NCI-H345 treated with DMSO at 0.1 percent for 48 hours (cell line): ENCODE measurements around the gene CATSPERE.

ENCODE experiments used
- DNase-seq: peaks from one replicate; lab custom pipeline; 2025; ENCODE audit not compliant: unreplicated experiment; lab: John Stamatoyannopoulos, UW

CATSPERE gene, protein sequence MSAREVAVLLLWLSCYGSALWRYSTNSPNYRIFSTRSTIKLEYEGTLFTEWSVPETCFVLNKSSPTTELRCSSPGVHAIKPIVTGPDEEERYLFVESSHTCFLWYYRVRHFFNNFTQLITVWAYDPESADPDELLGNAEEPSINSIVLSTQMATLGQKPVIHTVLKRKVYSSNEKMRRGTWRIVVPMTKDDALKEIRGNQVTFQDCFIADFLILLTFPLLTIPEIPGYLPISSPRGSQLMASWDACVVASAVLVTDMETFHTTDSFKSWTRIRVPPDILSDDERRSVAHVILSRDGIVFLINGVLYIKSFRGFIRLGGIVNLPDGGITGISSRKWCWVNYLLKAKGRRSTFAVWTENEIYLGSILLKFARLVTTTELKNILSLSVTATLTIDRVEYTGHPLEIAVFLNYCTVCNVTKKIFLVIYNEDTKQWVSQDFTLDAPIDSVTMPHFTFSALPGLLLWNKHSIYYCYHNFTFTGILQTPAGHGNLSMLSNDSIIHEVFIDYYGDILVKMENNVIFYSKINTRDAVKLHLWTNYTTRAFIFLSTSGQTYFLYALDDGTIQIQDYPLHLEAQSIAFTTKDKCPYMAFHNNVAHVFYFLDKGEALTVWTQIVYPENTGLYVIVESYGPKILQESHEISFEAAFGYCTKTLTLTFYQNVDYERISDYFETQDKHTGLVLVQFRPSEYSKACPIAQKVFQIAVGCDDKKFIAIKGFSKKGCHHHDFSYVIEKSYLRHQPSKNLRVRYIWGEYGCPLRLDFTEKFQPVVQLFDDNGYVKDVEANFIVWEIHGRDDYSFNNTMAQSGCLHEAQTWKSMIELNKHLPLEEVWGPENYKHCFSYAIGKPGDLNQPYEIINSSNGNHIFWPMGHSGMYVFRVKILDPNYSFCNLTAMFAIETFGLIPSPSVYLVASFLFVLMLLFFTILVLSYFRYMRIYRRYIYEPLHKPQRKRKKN

DNA sequence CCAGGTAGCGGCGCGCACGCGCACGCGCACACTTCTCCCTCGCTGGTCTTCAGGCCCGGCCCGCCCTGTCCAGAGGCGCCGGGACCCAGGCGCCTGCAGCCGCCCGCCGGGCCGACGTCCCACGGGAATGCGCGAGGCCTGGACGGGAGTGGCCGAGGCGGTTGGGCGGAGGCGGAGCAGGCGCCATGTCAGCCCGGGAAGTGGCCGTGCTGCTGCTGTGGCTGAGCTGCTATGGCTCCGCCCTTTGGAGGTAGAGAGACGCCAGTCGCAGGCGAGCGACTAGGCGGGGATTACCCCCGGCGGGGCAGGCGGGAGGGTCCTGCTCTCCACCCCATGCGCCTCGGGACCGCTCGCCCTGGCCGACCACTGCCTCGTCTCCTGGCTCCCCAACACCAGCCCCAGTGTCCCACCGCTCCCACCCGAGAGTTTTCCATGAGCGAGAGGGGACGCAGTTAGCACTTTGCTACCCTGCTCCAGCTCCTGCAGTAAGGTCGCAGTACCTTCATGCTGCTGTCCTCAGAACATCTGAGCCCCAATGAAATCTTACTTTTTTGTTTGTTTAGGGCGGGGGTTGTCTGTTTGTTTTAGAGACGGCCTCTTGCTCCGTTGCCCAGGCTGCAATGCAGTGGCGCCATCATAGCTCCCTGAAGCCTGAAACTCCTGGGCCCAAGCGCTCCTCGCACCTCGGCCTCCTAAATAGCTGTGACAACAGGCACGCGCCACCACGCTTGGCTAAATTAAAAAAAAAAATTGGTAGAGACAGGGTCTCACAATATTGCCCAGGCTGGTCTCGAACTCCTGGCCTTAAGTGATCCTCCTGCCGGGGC lies at the start of gene CATSPERE:
Gene CATSPERE (plus strand): TSS at position 29 of the 827 bp plus-strand sequence. CDS start 157 bp downstream, at position 186.
- DNase-seq = peak; percentile 94

DNA sequence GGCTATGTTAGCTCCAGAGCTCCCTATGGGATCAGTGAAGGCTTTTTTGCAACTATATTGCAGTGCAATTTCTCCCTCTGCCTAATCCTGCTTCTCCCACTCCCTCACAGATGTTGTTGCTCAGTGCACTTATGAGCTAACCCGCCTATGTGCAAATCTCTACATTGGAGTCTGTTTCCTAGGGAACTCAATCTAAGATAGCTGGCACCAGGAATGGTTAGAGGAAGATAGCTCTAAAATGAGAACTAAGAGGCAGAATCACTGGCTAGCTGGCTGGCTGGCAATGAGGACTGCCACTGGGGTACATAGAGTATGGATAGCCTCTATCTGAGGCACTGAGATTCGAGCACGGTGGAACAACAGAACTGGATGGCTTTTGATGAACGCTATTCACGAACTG lies 48.9 kb upstream of the CATSPERE start:
- no peak for DNase-seq

DNA sequence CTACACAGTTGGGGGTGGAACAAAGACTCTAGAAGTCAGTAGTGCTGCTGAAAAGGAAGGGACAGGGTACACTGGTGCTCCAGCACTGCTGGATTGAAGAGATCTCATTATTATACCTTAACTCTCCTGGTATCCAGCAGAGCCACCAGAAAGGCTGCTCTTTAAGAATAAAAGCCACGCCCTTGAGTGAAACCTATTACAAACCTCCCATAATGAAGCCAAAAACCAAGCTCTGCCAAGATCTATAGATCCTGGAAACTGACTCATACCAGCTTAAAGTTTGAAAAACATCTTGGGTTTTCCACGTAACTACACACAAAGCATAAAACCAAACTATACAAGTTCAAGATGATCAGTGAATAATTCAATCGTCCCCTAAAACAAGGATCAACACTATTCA lies 47.3 kb upstream of the CATSPERE start:
- no peak for DNase-seq

DNA sequence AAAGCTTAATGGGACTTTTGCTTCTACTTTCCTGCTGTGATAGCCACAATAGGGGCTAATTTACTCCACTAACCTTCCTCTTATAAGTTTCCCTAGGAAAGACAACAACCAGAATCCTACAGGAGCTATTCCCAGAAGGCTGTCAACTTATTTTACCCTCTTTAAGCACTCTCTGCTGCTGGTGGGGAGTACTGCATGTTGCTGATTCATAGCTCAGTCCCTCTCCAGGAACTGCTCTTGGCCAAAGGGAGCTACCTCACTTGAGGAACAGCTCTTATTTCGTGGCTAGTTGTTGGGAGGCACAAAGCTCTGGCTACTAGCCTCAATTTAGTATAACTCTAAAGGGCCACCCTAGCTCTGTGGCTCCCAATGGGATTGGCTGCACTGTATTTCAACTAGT lies 46.5 kb upstream of the CATSPERE start:
- no peak for DNase-seq

DNA sequence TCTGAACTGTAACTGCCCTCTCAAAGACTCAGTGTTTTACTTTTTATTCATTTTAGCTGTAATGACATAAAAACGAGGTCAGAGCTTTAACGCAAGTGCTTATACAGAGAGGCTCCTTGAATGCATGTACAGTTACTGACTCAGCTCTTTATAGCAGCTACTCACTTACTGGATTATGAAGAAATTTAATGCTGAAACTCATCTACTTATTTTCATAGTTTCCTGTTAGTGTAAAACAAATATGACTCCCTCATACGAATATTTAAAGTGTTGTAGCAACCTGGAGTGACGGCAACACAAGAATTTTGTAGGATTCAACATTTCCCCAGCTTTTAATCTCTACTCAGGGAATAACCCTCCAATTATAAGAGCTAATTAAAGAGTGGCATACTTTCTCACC lies 42.0 kb upstream of the CATSPERE start:
- no peak for DNase-seq

DNA sequence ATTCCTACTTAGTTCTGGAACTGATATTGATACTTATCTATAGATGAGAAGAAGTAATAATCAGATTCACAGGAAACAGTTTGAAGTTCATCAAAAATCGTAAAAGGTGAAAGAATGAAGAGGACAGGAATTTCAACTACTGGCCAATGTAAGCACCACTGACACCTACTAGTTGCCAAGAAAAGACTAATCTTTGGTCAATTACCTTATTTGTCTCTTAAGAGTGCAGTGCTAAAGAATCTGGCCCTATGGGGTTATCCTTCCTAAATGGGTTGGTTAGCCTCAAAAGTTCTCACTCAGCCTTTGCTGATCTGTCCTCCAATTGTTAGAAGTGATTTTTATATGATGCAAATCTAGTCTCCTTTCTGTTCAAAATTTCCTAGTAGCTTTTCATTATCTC lies 38.9 kb upstream of the CATSPERE start:
- DNase-seq = no peak

DNA sequence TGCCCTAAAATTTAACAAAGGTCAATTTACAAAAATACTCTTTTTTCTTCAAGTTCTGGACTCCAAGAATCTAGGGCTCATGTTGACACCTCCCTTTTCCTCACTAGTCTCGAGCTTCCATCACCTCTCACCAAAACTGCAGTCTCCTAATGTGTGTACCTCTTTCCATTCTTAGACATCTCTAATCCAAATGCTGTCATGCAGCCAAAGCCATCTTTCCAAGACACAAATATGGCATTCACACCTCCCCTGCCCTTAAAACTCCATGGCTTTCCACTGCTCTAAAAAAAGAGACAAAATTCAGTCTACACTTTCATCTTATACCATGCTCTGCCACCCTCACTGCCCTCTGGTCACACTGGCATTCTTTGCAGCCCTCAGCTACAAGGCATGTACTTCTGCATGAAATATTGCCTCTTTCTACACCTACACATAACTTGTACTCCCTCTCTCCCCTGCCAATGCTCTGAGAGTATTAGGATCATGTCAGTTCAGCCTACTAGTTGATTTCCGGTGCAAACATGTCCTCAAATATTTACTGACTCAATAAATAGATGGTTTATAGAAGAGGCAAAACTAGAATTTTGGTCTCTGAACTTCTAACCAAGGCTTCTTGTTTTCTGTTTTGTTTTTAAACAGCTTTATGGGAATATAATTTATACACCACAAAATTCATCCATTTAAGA lies 36.3 kb upstream of the CATSPERE start:
- no peak for DNase-seq

DNA sequence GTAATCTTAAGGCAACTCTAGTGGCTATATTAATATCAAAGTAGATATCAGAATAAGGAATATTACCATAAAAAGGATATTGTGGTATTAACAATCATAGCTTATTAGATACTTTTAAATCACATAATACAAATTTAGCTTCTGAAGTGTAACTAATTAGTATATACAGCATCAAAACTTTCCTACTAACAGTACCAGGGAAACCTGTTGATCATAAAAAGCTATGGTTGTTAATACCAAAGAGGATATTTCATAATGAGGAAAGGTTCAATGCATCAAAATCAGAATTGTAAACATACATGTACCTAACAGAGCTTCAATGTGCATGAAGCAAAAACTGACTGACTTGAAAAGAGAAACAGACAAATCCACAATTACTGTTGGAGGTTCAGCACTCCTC lies 33.4 kb upstream of the CATSPERE start:
- DNase-seq = no peak

DNA sequence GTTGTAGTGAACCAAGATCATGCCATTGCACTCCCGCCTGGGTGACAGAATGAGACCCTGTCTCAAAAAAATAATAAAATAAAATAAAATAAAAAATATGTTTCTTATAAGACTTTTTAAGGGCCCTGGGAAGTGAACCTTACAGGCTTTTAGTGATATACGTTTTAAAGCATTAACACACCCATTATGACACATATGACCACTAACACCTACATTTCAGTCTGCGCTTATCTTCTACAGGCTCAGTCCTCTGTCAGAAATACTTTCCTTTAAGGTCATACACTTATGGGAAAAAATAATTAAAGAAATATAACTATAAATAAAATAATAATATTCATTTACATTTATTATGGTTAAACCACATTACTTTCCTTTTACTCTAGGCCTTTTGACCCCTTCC lies 31.3 kb upstream of the CATSPERE start:
- DNase-seq = no peak

DNA sequence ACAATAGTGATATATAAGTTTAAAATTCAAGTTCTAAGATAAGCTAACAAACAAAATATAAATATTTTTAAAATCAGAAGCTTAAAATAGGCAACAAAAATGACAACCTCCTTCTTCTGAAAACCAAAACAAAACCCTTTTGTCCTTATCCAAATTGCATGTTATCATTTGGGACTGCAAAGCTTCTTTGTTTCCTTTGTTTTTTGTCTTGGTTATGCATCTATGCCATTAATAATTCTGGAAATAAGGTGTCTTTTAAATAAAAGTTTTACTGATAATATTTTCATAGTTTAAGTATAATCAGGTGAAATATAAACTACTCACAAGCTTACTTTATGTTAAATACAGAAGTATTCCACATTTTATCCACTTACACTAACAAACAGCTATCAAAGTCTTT lies 29.9 kb upstream of the CATSPERE start:
- no peak for DNase-seq

DNA sequence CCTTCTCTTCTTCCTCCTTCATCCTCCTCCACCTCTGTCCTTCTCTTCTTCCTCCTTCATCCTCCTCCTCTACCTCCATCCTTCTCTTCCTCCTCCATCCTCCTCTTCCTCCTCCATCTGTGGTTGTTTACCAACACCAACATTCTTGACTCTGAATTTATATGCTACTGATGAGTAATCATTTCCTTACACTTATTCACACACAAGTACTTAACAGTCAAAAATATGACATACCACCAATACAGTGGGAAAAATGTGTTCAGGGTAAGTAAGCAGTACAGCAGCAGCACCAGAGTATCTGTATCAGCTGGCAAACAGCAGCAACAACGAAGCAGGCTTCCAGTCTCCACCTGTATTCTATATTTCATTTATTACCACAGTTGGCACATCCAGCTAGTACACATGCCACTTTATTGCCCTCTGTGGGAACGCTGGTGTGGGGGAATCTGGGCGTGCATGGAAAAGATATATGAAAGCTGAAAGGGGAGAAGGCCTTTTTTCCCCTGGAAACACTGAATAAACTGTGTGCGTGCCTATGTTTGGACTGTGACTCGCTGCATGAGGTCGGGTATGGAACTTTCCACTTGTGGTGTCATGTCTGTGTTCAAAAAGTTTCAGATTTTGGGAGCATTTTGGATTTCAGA lies 25.4 kb upstream of the CATSPERE start:
- DNase-seq = no peak

DNA sequence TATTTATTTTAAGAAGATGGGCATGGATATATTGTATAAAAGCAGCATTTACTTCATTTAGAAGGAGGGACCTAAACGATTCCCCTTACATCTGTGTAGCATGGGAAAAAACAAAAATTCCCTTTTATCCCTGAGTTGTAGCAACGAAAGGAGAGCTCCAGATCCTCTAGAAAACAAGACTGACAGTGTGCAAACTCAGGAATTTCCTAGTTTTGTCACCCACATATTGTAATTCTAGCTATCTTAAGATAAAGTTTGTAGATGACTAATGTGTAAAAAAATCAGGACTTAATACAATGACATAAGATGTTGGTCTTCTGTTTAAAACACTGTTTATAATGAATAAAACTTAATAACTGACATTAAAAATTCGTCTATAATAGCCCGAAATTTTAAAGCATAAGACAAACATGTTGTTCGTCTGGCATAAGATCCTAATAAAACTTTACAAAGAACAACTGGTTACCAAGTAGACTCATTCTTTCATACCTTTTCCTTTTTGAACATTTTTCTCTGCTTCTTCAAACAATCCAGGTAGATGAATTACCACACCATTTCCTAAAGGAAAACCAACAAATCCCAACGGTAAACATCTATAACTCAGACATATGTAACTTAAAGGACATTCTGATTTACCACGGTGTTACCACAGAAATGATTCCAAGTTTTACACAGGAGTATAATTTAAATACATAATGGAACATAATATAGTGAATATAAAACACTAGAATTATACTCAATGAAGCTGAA lies 24.6 kb upstream of the CATSPERE start:
- no peak for DNase-seq

DNA sequence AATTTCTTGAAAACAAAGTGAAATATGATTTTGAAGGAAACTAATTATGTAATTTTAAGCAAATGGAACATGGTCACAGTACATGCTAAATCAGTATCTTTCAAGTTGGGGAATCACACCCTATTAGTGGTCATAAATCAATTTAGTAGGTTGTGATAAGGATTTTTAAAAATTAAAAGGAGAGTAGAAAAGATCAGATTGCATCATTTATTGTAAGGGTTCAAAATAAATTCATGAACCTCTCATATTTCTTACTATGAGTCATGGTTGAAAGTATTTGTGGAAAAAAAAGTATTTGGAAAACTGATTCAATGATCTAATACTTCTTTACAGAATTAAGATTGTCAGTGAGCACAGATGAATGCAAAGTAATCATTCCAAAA lies 24.0 kb upstream of the CATSPERE start:
- no peak for DNase-seq

DNA sequence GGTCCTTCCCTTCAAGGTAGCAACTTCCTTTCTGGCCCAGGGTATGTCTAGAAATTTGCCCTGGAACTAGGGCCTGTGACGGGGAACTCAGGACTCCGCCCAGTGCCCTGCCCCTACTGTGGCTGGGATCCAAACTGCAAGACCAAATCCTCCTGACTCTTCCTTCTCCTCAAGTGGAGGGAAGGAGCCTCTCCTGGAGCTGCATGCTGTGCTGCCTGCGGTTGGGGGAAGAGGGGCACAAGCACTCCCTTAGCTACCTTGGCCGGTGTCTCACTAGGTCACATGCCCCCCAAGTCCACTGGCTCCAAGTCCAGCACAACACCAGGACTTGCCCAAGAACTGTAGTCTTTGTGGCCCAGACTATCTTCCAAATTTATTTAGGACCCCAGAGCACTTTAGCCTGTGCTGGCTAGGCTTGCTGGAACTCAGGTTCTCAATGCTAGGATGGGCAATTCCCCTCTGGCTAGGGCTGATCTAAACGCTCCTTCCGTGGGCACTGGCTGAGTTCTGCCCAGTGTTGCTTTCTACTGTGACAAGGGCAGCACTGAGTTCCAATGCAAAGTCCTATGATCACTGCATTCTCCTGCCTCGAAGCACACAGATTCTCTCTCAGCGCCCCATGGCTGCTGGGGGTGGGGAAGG lies 21.6 kb upstream of the CATSPERE start:
- DNase-seq = no peak

DNA sequence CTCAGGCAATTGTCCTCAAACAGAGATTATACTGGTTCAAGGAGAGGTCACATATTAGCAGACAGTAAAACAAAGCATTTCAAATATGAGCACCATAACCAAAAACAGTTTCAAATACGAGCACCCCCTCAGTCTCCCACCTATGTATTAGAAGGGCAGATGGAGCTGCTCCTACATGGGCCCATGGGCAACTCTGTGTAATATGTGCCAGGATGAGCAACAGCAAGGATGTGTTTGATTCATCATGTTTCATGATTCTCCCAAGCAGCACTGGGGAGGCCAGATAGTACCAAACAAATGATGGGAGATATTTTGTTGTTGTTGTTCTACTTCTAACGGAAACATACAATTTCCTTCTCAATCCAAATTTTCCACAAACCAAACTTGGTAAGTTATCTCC lies 18.2 kb upstream of the CATSPERE start:
- no peak for DNase-seq

DNA sequence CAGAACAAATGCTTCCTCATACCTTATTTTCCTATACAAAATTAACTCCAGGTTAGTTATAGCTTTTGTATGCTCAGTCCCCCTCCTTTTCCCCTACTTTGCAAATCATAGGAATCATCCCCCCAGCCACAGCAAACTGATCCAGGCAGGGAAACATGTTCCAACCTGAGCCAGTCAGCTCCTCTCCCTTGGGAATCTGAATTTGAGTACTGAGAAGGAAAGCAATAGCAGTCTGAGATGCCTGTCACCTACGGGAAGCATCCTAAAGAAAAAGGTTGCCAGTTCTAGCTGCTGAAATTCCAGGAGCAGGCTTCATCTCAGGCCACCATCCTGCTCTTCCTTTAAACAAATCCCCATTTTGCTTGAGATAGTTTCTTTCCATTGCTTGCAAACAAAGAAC lies 16.2 kb upstream of the CATSPERE start:
- no peak for DNase-seq

DNA sequence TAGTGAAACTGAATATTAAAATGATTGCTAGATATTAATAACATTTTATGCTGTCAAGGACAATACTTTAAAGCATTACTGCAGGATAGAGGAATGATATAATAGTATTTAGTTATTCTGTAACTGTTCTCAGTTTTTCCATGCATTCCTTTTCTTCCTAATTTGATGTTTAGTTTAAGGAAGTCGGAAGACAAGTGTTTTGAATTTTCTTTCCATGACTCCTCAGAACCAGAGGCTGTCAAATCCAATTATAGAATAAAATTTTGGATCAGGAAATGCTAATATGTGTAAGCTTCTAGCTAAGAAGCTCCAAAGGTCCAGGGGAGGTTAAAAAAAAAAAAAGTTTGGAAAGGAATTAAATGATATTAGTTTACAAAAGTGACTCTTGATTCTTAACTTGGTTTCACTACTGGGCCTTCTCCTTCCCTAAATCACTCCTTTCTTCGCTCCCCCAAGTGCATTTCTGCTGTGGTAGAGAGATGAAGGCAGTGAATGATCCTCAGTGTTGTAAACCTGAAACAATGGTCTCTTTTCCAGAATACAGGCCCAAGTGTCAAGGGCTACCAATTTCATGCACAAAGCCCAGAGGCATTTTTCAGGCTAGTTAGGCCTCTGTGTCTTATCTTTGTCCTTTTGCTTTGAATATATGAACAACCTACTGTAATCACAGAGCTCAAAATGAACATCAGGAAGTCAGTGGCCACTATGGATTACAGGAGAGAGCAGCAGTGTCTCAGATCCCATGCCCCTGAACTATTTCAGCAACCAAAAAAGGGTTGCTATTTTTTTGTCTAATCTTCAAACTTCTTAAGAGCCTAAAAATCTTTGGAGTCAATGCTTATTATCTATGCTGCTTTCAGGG lies 15.5 kb upstream of the CATSPERE start:
- no peak for DNase-seq

DNA sequence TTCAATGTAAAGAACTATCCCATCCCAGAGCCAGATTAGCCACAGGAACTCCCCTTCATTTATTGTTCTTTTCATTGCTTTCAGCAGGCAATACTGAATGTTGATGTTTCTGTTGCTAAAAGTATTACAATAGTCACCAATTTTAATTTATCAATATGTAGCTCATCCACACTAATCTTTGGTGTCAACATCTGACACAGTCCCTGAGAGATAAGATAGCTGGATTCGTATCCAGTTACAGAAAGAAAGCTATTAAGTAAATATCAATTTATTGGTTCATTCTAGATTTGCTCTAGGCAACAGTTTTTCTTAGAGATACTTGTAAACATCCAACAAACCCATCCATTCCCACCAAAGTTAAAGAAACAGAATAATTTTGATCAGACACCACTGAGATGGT lies 14.0 kb upstream of the CATSPERE start:
- no peak for DNase-seq
